NCI-H2227 treated with DMSO at 0.1 percent for 48 hours (cell line): ENCODE measurements around the gene C1orf198.
A peak's percentile ranks its signal among the peaks of the same experiment; 100 is the strongest.

Source experiments
- DNase-seq: peaks from one replicate; lab custom pipeline; 2025; lab: John Stamatoyannopoulos, UW

The C1orf198 gene

DNA sequence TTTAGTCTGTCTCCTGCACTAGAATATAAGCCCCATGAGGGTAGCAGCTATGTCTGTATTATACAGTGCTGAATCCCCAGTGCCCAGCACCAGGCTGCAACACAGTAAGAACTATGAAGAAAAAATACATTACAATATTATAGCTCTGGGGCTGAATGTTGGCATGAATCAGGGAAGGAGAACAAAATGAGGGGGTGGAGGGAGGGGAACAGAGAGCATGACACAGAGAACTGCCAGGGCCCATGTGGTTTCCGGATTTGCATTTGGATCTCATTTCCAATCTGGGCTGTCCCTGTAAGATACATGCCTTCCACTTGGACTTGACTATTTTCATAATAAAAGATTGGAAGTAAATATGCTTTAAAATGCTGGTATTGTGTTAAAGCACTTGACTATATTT is 35.8 kb downstream of the C1orf198 start:
- DNase-seq, result no peak

- DNase-seq, result no peak
Measured at GRCh38 chr1:230831771-230832170, 36.5 kb downstream of the C1orf198 start.

DNA sequence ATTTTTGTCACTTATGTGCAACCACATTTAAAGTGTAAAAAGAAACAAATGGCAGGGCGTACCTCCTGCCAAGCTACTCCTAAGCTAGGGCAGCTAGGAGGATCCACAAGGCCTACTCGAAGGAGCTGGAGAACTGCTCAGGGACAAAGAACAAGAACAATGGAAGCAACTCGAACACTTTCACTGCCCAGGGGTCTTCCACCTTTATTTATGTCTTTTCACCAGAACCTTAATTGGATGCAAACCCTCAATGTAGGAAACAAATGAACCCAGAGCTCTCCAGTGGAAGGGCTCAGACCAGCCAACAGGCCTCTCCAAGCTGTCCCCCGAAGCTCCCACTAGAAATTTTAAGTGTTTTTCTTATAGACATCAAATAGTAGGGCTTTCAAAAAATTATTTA is 39.9 kb downstream of the C1orf198 start:
- no peak for DNase-seq

GRCh38 chr1:230827801-230828200 is 40.5 kb downstream of the C1orf198 start:
- DNase-seq, result no peak

- no peak for DNase-seq
Measured at GRCh38 chr1:230827081-230827681, 41.1 kb downstream of the C1orf198 start.

DNA sequence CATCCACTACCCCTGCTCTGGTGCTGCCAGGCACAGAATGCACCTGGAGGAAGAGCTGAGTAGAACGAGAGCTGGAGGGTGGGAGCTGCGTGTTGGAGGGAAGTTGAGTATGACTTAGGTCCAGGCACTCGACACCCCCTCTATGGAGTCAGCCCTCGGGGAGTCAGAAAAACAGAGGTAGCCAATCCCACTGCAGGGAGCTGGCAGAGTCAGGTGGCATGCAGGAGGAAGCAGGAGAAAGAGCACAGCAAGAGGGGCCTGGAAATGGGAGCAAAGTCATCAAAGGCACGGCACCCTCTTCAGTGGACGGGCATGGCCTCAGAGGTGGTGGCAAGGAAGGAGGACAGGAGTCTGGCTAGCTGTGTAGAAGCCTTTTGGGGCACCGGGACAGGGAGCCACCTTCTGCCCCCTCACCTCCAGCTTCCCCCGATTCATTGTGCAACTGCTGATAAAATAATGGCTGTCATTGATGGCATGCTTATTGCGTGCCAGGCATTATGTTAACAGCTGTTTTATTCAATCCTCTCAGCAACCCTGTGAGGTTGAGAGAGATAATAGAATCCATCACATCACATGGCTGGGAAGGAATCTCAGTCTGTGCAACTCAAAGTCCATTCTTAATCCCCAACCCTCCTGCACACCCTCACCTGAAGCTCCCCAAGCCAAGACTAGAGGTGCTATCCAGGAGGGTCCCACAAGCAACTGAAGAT is 42.0 kb downstream of the C1orf198 start:
- no peak for DNase-seq

DNA sequence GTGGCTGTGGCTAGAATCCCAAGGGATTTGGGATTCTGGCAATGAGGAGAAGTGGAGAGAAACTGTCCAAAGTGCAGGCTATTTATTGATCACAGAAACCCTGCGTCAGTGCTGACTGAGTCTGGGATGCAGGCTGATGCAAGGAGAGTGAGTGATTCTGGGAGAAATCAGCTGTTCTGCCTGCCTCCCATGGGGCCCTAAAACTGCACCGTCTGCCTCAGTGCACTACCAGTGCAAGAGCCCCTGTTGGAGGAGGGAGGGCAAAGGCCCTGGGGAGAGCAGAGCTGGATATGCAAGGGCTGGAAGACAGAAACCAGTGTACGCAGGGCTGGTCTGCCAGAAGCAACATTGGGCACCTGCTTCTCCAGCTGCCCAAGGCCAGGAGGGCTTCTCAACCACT is 42.6 kb downstream of the C1orf198 start:
- DNase-seq, result no peak

DNA sequence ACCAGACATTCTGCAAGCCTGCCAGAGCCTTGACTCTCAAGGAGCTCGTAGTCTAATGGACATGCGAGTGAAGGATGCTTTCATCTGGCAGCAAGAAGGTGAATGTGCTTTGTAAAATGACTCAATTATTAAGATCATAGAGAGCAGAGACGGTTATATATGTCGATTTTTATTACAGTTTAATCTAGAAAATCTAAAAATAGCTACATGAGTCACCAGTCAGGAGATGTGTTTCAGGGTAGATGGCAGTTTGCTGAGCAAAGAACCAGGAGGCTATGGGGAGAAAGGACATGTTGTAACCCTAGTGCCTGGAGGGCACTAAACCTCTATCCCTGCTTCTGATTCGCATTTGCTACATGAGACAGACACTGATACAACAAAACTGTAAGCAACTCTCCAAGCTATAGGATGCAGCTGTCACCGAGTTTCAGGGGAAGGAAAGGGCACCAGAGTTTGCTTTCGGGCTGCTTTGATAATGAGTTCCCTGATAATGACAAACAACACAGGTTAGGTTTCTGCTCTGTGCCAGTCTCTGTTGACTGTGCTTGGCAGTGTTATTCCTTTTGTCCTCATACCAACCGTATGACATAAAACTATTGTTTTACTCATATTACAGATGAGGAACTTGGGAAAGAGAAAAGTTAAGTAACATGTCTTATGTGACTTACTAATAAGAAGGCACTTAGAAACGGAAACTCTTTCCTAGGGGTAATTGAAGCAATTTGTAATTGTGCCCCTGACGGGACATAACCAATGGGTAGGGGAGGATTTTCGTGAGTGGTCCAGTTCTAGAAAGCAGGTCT is 43.2 kb downstream of the C1orf198 start:
- DNase-seq, result peak; percentile 9

- DNase-seq, result no peak
Measured at GRCh38 chr1:230824551-230824918, 43.8 kb downstream of the C1orf198 start.

- no peak for DNase-seq
Measured at GRCh38 chr1:230823931-230824381, 44.4 kb downstream of the C1orf198 start.

DNA sequence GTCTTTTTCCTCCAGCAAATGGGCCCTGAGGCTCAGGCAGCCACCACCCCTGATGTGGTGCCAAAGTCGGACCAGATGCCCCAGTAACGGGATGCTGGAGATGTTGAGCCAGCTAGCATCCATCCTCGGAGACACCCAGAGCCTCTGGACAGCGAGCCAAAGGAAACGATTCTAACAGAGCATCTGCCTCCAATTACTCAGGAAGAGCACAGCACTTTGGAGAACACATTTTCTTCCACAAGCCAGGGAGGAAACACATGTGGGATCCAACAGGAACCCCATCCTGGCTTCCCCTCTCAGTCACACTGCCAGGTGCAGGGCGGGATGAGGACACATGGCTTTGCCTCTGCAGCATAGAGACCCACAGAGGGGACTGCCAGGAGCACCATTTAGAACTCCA is 44.9 kb downstream of the C1orf198 start:
- no peak for DNase-seq

DNA sequence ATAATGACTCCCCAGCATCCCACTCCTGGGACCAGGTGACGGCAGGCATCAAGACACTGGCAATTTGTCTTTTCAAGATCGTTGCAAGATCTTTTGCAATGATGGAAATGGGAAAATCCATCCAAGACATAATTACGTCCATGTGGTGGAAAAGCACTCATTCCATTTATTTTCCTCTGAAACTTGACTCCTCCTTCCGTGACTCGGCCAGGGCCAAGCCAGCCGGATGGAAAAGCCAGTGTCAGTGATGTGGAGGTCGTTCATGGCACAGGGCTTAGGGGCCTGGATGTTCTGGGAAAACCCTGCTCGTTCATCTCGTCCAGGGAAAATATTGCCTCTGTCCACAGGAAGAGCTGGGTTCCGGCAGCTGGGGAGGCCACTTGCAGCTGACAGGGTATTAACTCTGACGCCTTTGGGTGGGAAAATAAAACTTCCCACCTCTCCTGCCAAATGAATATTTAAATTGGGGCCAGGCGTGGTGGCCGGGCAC is 46.2 kb downstream of the C1orf198 start:
- DNase-seq, result no peak

GRCh38 chr1:230821346-230821745 is 47.0 kb downstream of the C1orf198 start:
- DNase-seq, result no peak

DNA sequence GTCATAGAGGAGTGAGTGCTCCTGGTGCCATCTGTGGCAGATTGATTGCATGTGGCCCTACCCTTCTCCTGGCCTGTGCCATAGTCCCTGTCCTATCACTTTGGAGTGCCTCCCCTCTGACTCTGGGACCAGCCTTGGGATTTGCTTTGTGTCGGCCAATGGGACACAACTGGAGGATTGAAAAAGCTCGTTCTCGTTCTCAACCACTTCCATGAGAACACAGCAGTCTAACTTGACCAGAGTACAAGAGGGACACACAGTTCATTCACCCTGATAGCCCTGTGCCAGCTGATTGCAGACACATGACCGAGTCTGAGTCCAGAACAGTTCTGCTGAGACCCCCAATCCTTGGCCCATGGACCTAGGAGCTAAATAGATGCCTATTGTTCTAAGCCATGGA is 47.8 kb downstream of the C1orf198 start:
- DNase-seq, result no peak

DNA sequence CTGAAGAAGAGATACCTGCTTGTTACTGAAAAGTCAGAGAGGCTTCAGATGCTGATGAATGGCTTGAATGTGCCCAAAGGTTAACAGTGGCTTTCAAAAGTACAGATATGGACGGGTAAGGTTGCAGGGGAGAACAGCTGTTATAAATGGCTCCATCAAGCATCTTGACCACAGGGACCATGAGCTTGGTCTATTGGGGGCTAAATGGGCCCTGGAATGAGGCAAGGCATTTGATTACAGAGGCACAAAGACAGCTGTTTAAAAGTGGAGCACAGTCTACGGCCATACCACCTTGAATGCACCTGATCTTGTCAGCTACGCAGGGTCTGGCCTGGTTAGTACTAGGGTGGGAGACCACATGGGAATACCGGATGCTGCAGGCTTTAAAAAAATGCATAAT is 48.3 kb downstream of the C1orf198 start:
- DNase-seq, result no peak

DNA sequence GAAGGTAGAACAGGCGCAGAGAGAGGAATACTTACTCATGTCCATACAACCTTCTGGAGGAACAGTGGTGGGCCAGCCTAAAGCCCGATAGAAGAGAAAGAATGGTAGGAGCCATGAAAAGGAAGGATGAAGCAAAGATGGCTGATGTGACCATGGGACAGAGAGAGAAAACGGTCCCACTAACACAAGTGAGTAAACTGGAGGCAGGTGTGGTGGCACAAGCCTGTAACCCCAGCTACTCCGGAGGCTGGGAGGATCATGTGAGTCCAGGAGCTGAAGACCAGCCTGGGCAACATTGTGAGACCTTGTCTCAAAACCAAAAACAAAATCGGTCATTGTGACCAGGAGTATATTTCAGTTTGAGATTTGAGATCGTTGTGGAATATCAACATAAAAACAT is 49.4 kb downstream of the C1orf198 start:
- DNase-seq, result no peak

GRCh38 chr1:230818367-230818766 is 50.0 kb downstream of the C1orf198 start:
- DNase-seq, result no peak

DNA sequence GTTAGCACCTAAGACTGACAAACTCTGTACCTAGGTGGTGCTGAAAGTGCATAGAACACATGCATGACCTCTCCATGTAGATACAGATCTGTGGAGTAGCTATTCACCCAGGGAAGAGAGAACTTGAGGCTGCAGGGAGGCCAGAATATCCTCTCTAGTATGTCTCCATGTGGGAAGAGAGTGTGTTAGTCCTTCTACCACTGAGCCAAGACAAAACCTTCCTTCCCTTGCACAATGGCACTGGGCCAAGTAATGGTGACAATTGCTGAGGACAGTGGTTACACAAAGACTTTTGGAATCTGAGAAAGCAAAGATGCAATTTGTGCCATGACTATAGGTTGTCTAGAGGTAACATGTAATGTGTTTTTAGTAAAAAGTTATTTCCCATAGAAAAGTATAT is 52.3 kb downstream of the C1orf198 start:
- DNase-seq, result no peak

DNA sequence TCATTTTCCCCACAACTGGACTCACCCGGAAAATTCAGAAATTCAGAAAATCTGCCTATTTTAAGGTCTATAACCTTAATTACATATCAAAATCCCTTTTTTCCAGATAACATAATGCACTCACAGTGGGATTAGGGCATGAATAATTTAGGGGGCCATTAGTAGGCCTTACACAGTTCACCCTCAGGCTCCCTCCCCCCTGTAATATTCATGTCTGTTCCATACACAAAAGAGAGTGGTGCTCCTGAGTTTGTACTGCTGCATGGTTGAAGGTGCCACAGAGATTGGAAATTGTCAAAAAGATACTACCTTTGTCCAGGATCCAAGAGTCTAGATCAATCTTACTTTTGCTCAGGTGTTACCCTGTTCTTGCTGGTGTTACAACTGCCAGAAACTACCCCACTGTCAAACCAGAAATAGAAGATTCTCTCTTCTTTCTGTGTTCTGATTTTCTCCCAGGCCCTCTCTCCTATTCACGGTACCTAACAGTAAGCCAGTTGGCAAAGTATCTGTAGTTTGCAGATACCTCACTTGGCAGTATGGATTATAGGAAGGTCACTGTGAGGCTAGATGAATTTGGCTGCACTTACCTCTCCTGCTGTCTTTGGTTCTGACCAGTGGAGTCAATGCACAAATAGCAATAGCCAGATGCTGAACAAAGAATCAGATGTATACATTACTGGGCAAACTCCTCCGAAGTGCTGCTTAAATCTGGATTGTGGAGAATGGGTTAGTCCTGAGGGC is 53.2 kb downstream of the C1orf198 start:
- no peak for DNase-seq

GRCh38 chr1:230812568-230812967 is 55.8 kb downstream of the C1orf198 start:
- no peak for DNase-seq

DNA sequence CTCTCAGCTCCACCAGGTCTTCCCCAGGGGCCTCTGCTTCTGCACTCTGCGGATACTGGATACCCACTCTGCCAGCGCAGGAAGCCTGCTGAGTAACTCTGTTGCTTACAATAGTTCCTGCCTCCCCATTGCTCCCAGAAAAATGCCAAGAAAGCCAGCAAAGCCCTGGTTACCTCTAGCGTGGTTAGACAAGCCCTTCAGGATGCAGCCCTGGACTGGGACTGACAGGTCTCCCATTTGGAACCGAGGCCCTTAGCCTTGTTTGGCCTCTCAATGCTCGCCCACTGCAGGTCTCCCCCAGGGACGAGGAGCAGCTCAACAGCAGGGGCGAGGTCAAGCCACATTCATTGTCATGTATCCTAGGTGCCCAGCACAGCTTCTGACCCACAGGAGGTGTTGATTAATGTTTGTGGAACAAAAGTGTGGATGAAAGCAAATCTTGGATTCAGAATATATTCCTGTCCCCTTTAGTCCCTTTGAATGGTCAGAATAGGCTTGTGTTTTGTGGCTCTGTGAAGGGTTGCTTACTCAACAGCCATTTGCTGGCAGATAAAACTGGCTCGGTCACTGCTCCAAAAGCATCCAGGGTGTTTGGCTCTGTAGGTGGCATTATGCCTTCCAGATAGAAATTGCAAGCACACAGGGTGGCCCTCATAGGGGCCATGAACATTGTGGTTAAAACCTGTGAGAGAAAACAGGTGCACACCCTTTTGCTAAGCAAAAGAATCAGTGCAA is 58.9 kb downstream of the C1orf198 start:
- no peak for DNase-seq
